Peyer's patch (tissue), 4 donors: ENCODE results near the gene FZD4.
A peak's percentile ranks its signal among the peaks of the same experiment; 100 is the strongest.

Experiments
- POLR2A ChIP-seq, 2 donors: fragments of 450-650 bp; IDR thresholded peaks; one replicate each; pipeline ENCODE4 v1.5.1; 2017; ENCODE audit warnings: antibody characterized with exemption in 2 of 2, mild to moderate bottlenecking in 2 of 2, moderate library complexity in 2 of 2
- TF ChIP-seq, protein P1 (sequence below), 6 experiments: fragments of 450-650 bp in 4 of 6; fragments of 200-600 bp in 2 of 6; sonication (generic) in 1 of 6; IDR thresholded peaks; one replicate each; pipeline ENCODE4 v1.5.1; 2017 to 2019; ENCODE audit warnings: antibody characterized with exemption in 6 of 6, mild to moderate bottlenecking in 3 of 6, moderate library complexity in 1 of 6

DNA sequence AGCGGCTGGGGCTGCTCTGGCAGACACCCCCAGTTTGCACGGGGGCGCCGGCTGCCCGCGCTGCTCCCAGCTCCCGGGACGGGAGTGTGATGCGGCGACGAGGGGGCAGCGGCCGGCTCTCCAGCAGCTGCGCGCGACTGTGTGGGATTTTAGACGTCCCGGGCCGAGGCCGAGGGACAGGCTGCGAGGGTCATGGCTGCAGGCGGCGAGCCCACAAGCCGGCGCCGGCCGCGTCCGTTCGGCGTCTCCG, 159 bp downstream of the FZD4 start:
- TF ChIP-seq, protein P1, sequence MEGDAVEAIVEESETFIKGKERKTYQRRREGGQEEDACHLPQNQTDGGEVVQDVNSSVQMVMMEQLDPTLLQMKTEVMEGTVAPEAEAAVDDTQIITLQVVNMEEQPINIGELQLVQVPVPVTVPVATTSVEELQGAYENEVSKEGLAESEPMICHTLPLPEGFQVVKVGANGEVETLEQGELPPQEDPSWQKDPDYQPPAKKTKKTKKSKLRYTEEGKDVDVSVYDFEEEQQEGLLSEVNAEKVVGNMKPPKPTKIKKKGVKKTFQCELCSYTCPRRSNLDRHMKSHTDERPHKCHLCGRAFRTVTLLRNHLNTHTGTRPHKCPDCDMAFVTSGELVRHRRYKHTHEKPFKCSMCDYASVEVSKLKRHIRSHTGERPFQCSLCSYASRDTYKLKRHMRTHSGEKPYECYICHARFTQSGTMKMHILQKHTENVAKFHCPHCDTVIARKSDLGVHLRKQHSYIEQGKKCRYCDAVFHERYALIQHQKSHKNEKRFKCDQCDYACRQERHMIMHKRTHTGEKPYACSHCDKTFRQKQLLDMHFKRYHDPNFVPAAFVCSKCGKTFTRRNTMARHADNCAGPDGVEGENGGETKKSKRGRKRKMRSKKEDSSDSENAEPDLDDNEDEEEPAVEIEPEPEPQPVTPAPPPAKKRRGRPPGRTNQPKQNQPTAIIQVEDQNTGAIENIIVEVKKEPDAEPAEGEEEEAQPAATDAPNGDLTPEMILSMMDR (IDR thresholded peaks at IDR 0.05) = no peak
- peak; percentile 29 to 39 for TF ChIP-seq POLR2A (IDR thresholded peaks at IDR 0.05)
